ENCODE data around the gene TEX52.

Gene TEX52

GRCh38 chr12:2844786-2845185 is 12.1 kb downstream of the TEX52 start:
- H3K27me3 ChIP-seq = no peaks in the 10 kb centered on the region
- no peaks in the 10 kb centered on the region for H3K36me3 ChIP-seq
- H3K4me3 ChIP-seq (ENCODE audit: low read depth in 1 of 2, low read length in 1 of 2) = no peak overlapping the region
- TF ChIP-seq CTCF (IDR thresholded peaks at IDR 0.05) = no peak
- no peaks in the 10 kb centered on the region for H3K9me3 ChIP-seq
- no peak overlapping the region for H3K27ac ChIP-seq
- no peaks in the 10 kb centered on the region for H3K4me1 ChIP-seq (ENCODE audit: control insufficient read depth in 1 of 2, insufficient read depth in 1 of 2, low read depth in 1 of 2, low read length in 1 of 2)

GRCh38 chr12:2842948-2843347 is 13.9 kb downstream of the TEX52 start:
- H3K4me3 ChIP-seq (ENCODE audit: low read depth in 1 of 2, low read length in 1 of 2) = no peak overlapping the region
- no peaks in the 10 kb centered on the region for H3K9me3 ChIP-seq
- H3K36me3 ChIP-seq = no peaks in the 10 kb centered on the region
- no peaks in the 10 kb centered on the region for H3K27me3 ChIP-seq
- no peaks in the 10 kb centered on the region for H3K4me1 ChIP-seq (ENCODE audit: control insufficient read depth in 1 of 2, insufficient read depth in 1 of 2, low read depth in 1 of 2, low read length in 1 of 2)
- no peak overlapping the region for H3K27ac ChIP-seq
- no peak for TF ChIP-seq CTCF (IDR thresholded peaks at IDR 0.05)

- Histone ChIP-seq H3K4me1 (ENCODE audit: control insufficient read depth in 1 of 2, insufficient read depth in 1 of 2, low read depth in 1 of 2, low read length in 1 of 2) (peaks cover 6 to 7% of the 10 kb centered on the region in 2 experiments), H3K27ac (no peak overlapping the region), H3K36me3 (no peaks in the 10 kb centered on the region), H3K9me3 (no peaks in the 10 kb centered on the region), H3K27me3 (no peaks in the 10 kb centered on the region), H3K4me3 (ENCODE audit: low read depth in 1 of 2, low read length in 1 of 2) (no peak overlapping the region)
- no peak for TF ChIP-seq CTCF (IDR thresholded peaks at IDR 0.05)
Observed at GRCh38 chr12:2841056-2841650, 15.7 kb downstream of the TEX52 start.

GRCh38 chr12:2836574-2836973 is 20.3 kb downstream of the TEX52 start:
- H3K36me3 ChIP-seq = no peaks in the 10 kb centered on the region
- H3K9me3 ChIP-seq = no peaks in the 10 kb centered on the region
- H3K27ac ChIP-seq = no peak overlapping the region
- H3K4me3 ChIP-seq (ENCODE audit: low read depth in 1 of 2, low read length in 1 of 2) = no peak overlapping the region
- H3K4me1 ChIP-seq (ENCODE audit: control insufficient read depth in 1 of 2, insufficient read depth in 1 of 2, low read depth in 1 of 2, low read length in 1 of 2) = peaks cover 6 to 7% of the 10 kb centered on the region in 2 experiments
- peaks cover 10% of the 10 kb centered on the region for H3K27me3 ChIP-seq
- TF ChIP-seq CTCF (IDR thresholded peaks at IDR 0.05) = no peak

- H3K36me3 ChIP-seq = no peaks in the 10 kb centered on the region
- no peak overlapping the region for H3K27ac ChIP-seq
- H3K4me3 ChIP-seq (ENCODE audit: low read depth in 1 of 2, low read length in 1 of 2) = no peak overlapping the region
- H3K27me3 ChIP-seq = peaks cover 10% of the 10 kb centered on the region
- H3K9me3 ChIP-seq = no peaks in the 10 kb centered on the region
- TF ChIP-seq CTCF (IDR thresholded peaks at IDR 0.05) = no peak
- H3K4me1 ChIP-seq (ENCODE audit: control insufficient read depth in 1 of 2, insufficient read depth in 1 of 2, low read depth in 1 of 2, low read length in 1 of 2) = peaks cover 6 to 7% of the 10 kb centered on the region in 2 experiments
Observed at GRCh38 chr12:2835691-2836403, 21.0 kb downstream of the TEX52 start.

Measured in neutrophil (primary cell).